Measurements from ENCODE around the gene SYNE2. TPM values are rescaled to one million over a fixed set of nuclear protein-coding genes. Genes with fewer than 3 reads are reported as not detected.

SYNE2 gene
- total RNA-seq, 1 donor from 2014 or later: 145 TPM

DNA sequence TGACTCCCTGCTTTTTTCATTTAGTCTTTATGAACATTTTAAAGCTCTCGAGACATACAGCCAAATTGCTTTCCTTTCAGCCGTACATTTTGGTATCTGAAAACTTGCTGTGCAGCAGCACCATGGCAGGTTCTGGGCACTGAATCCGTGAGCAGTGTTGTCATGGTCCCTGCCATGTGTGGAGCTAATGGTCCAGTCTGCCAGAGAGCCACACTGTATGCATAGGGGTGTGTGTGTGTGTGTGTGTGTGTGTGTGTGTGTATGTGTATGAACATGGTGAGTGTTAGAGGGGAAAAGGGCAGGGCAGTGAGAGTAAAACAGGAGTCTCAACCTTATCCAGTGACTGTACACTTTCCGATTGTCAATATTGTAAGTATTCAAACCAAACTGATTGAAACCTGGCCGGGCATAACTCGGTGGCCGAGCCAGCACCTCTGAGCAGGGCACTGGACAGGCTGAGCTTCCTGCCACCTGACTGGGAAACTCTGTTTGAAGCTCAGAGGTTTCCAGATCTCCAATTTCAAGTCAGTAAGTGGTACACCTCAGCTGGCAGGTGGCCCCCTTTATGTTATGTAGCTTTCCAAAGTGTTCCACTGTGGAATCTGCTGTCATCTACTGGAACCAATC lies 331.4 kb downstream of the SYNE2 start:
- H3K27ac ChIP-seq: no peak overlapping the region
- H3K4me1 ChIP-seq: no peaks in the 10 kb centered on the region
- no peaks in the 10 kb centered on the region for H3K9me3 ChIP-seq
- H3K27me3 ChIP-seq: no peaks in the 10 kb centered on the region
- no peak for TF ChIP-seq POLR2A (IDR thresholded peaks at IDR 0.05)
- no peak overlapping the region for H3K4me3 ChIP-seq
- H3K36me3 ChIP-seq: peaks cover 0 to 30% of the 10 kb centered on the region in 2 donors
- no peak for DNase-seq (ENCODE audit: extremely low spot score in 2 of 2)
- intact Hi-C loops (cut with DNase I): no loop called here

DNA sequence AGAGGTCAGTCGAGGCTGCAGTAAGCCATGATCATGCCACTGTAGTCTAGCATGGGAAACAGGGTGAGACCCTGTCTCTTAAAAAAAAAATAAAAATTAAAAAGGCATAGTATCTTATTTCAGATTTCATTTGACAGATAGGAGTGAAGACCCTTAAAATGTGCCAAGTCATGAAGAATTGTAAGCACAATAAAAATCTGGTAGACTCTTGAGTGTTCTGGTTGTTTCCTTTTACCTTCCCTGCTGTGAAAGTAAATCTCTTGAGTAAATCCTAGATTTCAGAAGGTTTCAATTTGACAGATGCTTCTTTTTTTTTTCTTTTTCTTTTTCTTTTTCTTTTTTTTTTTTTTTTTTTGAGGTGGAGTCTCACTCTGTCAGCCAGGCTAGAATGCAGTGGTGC lies 332.4 kb downstream of the SYNE2 start:
- DNase-seq (ENCODE audit: extremely low spot score in 2 of 2): no peak
- no peaks in the 10 kb centered on the region for H3K9me3 ChIP-seq
- intact Hi-C loops (cut with DNase I): no loop called here
- H3K27me3 ChIP-seq: no peaks in the 10 kb centered on the region
- H3K4me1 ChIP-seq: no peaks in the 10 kb centered on the region
- TF ChIP-seq, protein P1, sequence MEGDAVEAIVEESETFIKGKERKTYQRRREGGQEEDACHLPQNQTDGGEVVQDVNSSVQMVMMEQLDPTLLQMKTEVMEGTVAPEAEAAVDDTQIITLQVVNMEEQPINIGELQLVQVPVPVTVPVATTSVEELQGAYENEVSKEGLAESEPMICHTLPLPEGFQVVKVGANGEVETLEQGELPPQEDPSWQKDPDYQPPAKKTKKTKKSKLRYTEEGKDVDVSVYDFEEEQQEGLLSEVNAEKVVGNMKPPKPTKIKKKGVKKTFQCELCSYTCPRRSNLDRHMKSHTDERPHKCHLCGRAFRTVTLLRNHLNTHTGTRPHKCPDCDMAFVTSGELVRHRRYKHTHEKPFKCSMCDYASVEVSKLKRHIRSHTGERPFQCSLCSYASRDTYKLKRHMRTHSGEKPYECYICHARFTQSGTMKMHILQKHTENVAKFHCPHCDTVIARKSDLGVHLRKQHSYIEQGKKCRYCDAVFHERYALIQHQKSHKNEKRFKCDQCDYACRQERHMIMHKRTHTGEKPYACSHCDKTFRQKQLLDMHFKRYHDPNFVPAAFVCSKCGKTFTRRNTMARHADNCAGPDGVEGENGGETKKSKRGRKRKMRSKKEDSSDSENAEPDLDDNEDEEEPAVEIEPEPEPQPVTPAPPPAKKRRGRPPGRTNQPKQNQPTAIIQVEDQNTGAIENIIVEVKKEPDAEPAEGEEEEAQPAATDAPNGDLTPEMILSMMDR (IDR thresholded peaks at IDR 0.05): no peak
- no peak for TF ChIP-seq POLR2A (IDR thresholded peaks at IDR 0.05)
- TF ChIP-seq POLR2AphosphoS5 (IDR thresholded peaks at IDR 0.05; ENCODE audit: insufficient read depth in 1 of 2, low read depth in 1 of 2): no peak
- H3K4me3 ChIP-seq: no peak overlapping the region
- H3K27ac ChIP-seq: no peak overlapping the region
- peaks cover 0 to 29% of the 10 kb centered on the region in 2 donors for H3K36me3 ChIP-seq

DNA sequence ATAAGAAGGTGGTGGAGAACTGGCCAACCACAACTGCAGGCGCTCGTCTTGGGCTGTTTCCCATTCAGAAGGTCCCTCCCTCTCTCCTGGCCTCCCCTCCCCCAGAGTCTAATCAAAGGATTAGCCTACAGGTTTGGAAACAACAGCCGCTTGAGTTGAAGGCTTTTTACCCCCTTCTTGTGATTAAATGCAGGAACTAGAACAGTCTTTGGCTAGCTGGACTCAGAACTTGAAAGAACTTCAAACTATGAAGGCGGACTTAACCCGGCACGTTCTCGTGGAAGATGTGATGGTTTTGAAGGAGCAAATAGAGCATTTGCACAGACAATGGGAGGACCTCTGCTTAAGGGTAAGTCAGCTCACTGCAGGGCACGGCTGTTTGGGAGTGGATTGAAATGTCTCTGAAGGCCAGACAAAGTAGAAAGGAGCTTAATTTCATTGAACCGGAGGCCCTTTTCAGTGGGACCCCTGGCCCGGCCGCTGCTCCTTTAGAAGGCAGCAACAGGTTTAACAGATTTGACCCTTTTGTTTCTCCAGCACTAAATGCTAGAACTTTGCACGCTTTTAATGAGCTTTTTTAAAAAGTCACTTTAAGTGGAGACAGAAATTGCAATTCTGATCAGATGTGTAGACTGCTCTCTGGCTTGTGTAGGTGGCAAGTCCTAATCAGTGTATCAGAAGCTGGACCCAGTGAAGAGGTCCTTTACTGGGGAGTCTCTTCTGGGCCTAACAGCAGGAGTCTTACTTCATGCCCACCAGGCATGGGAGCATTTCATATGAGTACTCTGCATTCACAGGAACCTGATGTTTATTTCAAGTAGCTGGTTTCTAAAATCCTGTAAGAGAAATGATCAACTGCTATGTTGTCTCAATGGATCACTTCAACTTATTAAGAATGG lies 333.7 kb downstream of the SYNE2 start:
- intact Hi-C loops (cut with DNase I): no loop called here
- no peak for TF ChIP-seq POLR2AphosphoS5 (IDR thresholded peaks at IDR 0.05; ENCODE audit: insufficient read depth in 1 of 2, low read depth in 1 of 2)
- TF ChIP-seq, protein P1 (IDR thresholded peaks at IDR 0.05): no peak
- TF ChIP-seq POLR2A (IDR thresholded peaks at IDR 0.05): no peak
- H3K4me3 ChIP-seq: no peak overlapping the region
- H3K4me1 ChIP-seq: no peaks in the 10 kb centered on the region
- DNase-seq (ENCODE audit: extremely low spot score in 2 of 2): no peak
- no peaks in the 10 kb centered on the region for H3K27me3 ChIP-seq
- H3K9me3 ChIP-seq: no peaks in the 10 kb centered on the region
- H3K36me3 ChIP-seq: peaks cover 0 to 34% of the 10 kb centered on the region in 2 donors
- no peak overlapping the region for H3K27ac ChIP-seq

DNA sequence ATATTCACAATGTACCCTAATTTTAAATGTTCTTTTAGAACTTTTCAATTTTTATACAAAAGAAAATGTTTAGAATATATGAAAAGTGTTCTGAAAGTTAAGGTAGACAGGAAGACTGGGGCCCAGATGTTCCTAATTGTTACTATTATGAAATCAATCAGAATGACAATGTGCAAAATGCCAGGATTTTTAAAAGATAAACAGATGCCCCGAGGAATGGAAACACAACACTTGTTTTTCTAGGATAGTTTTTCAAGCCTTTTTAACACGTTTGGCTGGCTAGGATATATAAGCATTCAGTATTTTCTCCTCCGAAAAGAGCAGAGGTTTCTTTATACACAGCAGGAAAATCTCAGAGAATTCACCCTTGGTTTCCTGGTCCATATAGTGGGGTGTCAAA lies 334.5 kb downstream of the SYNE2 start:
- no peaks in the 10 kb centered on the region for H3K9me3 ChIP-seq
- TF ChIP-seq POLR2A (IDR thresholded peaks at IDR 0.05) (no peak), POLR2AphosphoS5 (IDR thresholded peaks at IDR 0.05; ENCODE audit: insufficient read depth in 1 of 2, low read depth in 1 of 2) (no peak)
- TF ChIP-seq, protein P1 (IDR thresholded peaks at IDR 0.05): no peak
- H3K4me3 ChIP-seq: no peak overlapping the region
- no peaks in the 10 kb centered on the region for H3K27me3 ChIP-seq
- no peak overlapping the region for H3K27ac ChIP-seq
- intact Hi-C loops (cut with DNase I): no loop called here
- peaks cover 0 to 34% of the 10 kb centered on the region in 2 donors for H3K36me3 ChIP-seq
- H3K4me1 ChIP-seq: no peaks in the 10 kb centered on the region
- DNase-seq (ENCODE audit: extremely low spot score in 2 of 2): no peak

DNA sequence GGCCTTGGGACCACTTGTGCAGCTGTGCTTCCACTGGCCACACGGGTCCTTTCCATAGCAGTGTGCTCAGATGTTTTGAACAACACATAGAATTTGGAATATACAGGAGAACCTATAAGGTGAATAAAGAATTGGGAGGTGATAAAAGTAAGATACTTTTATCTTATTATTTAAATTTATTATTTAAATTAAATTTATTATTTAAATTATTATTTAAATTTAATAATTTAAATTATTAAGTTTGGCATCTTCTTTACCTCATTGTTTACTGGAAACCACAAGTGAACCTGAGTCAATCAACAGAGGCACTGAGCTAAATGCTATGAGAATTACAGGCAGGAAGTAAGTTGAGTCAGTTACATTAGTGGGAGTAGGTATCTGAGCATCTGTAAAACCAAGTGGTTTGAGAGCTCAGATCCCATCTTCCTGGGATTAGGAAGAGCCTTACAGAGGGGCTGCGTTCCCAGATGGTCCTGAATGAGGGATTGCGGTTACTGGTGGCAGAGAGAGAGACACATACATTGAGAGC lies 338.2 kb downstream of the SYNE2 start:
- no peak for DNase-seq (ENCODE audit: extremely low spot score in 2 of 2)
- H3K27me3 ChIP-seq: no peaks in the 10 kb centered on the region
- H3K27ac ChIP-seq: no peak overlapping the region
- no peaks in the 10 kb centered on the region for H3K9me3 ChIP-seq
- no peak overlapping the region for H3K4me3 ChIP-seq
- TF ChIP-seq, protein P1 (IDR thresholded peaks at IDR 0.05): no peak
- intact Hi-C loops (cut with DNase I): no loop called here
- H3K4me1 ChIP-seq: no peaks in the 10 kb centered on the region
- H3K36me3 ChIP-seq: peaks cover 0 to 23% of the 10 kb centered on the region in 2 donors

Measured in vagina (tissue), 2 donors.